ENCODE data around the gene KLHL29. TPM values are rescaled to one million over a fixed set of nuclear protein-coding genes. Genes with fewer than 3 reads are reported as not detected.

The KLHL29 gene
- total RNA-seq, 1 experiment from 2014 or later, result 16.7 TPM

DNA sequence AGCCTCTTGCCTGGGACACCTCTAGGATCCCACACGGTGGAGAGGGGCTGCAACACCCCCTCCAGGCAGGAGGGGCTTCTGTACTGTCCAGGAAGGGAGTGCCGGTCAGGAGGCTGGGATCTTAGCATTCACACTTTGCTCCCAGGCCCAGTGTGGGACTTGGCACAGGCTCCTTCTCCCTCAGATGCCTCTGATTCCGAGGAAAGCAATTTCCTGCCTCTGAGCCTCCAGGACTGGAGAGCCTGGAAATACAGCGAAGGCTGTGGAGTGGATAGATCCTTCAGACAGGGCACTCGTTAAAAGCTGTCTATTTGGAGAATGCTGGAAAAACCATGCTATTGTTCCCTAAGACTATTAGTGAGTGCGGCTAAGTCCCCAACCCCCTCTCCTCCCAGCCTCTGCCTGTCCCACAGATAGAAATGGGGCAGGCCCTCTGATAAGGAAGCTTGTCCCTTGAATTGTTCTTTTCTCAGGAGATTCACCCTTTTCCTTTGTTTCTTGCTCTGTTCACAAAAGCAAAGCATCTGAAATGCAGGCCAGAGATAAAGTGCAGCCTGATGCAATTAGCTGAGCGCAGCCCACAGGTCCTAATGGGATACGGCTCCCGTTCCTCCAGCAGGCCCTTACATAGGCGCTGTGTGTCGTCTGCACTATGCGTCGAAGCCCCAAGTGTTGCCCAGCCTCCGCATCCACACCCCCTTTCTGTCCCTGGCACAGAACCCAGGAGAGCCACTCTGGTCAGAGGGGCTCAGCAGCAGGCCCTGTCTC, 252.2 kb downstream of the KLHL29 start:
- no peak for DNase-seq (ENCODE audit: low read depth, low spot score)
- no peak overlapping the region for H3K4me2 ChIP-seq (ENCODE audit: low read length)
- CTCF ChIA-PET, result no interaction called here
- ATAC-seq, result no peak
- TF ChIP-seq, protein P1, sequence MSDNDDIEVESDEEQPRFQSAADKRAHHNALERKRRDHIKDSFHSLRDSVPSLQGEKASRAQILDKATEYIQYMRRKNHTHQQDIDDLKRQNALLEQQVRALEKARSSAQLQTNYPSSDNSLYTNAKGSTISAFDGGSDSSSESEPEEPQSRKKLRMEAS (IDR thresholded peaks at IDR 0.05), result no peak
- H3K4me1 ChIP-seq (ENCODE audit: control insufficient read depth in 1 of 2, insufficient read depth in 2 of 2, low read length in 2 of 2), result no peaks in the 10 kb centered on the region
- no peak overlapping the region for H3K27ac ChIP-seq (ENCODE audit: low read depth, low read length)
- intact Hi-C loops (cut with micrococcal nuclease), result no loop called here
- BruUV-seq (replicated peaks), result no TSS peak
- no peaks in the 10 kb centered on the region for H3K36me3 ChIP-seq (ENCODE audit: control insufficient read depth in 1 of 2, insufficient read depth in 2 of 2, low read length in 2 of 2)
- no peaks in the 10 kb centered on the region for H3K79me2 ChIP-seq (ENCODE audit: insufficient read depth, low read length)
- no peak overlapping the region for H3K4me3 ChIP-seq (replicated peaks in 1 of 2; ENCODE audit: low read depth in 1 of 2, low read length in 2 of 2)
- no peaks in the 10 kb centered on the region for H4K20me1 ChIP-seq (ENCODE audit: insufficient read depth)
- H3K9me2 ChIP-seq (ENCODE audit: insufficient read depth), result no peaks in the 10 kb centered on the region
- POLR2A ChIA-PET, result no interaction called here
- no peaks in the 10 kb centered on the region for H3K9me3 ChIP-seq (ENCODE audit: control insufficient read depth in 1 of 2, insufficient read depth in 1 of 2, low read depth in 1 of 2, low read length in 2 of 2)
- H2AFZ ChIP-seq (ENCODE audit: low read depth, low read length, poor library complexity, severe bottlenecking), result no peak overlapping the region
- no peaks in the 10 kb centered on the region for H3K27me3 ChIP-seq (ENCODE audit: insufficient read depth, low read length)
- RAD21 ChIA-PET (ENCODE audit: low non-redundant PET in 1 of 2, low total read pairs in 2 of 2, uncharacterized antibody in 2 of 2, unreplicated experiment in 2 of 2), result no interaction called here
- H3K9ac ChIP-seq (ENCODE audit: low read length), result no peak overlapping the region

DNA sequence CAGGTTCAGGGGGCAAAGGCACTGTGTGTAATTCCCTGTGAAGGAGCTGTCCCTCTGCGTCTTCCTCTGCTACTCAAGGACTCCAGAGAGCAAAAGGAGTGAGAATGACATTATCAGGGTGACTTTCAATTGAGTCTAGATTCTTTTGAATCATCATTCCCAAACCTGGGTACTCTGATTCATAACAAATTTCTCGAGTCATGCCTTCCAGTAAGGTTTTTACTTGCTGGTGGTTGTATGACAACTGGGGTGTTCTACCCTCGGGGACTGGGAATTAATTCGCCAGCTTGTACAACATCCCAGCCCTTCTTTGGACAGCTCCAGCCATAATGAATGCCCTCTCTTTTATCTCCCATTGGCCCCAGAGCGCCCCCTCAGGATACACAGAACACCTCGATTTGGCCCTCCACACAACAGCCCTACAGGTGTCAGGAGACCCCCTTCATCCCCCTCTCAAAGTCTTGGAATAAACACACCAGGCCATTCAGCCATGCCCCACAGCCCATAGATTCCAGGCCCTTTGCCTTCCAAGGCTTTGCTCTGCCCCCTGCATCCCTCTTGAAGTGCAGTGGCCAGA, 254.5 kb downstream of the KLHL29 start:
- CTCF ChIA-PET, result no interaction called here
- Histone ChIP-seq H3K79me2 (ENCODE audit: insufficient read depth, low read length) (no peaks in the 10 kb centered on the region), H4K20me1 (ENCODE audit: insufficient read depth) (no peaks in the 10 kb centered on the region), H3K4me2 (ENCODE audit: low read length) (no peak overlapping the region), H3K4me1 (ENCODE audit: control insufficient read depth in 1 of 2, insufficient read depth in 2 of 2, low read length in 2 of 2) (no peaks in the 10 kb centered on the region), H3K27ac (ENCODE audit: low read depth, low read length) (no peak overlapping the region), H3K9me2 (ENCODE audit: insufficient read depth) (no peaks in the 10 kb centered on the region), H3K9me3 (ENCODE audit: control insufficient read depth in 1 of 2, insufficient read depth in 1 of 2, low read depth in 1 of 2, low read length in 2 of 2) (no peaks in the 10 kb centered on the region), H3K9ac (ENCODE audit: low read length) (no peak overlapping the region), H3K4me3 (replicated peaks in 1 of 2; ENCODE audit: low read depth in 1 of 2, low read length in 2 of 2) (no peak overlapping the region), H3K36me3 (ENCODE audit: control insufficient read depth in 1 of 2, insufficient read depth in 2 of 2, low read length in 2 of 2) (no peaks in the 10 kb centered on the region), H3K27me3 (ENCODE audit: insufficient read depth, low read length) (no peaks in the 10 kb centered on the region), H2AFZ (ENCODE audit: low read depth, low read length, poor library complexity, severe bottlenecking) (no peak overlapping the region)
- POLR2A ChIA-PET, result no interaction called here
- no TSS peak for BruUV-seq (replicated peaks)
- DNase-seq (ENCODE audit: low read depth, low spot score) (no peak), ATAC-seq (no peak)
- 0 out of 6 replicates have a peak, but pooled peaks of 1 of the 3 experiments have one; percentile 9 for TF ChIP-seq CTCF (IDR thresholded peaks at IDR 0.05 in 2 of 3, conservative IDR thresholded peaks at IDR 0.05 in 1 of 3; ENCODE audit: borderline replicate concordance in 1 of 3, insufficient read depth in 1 of 3, low read depth in 2 of 3, low read length in 2 of 3)
- no peak for TF ChIP-seq POLR2A (IDR thresholded peaks at IDR 0.05; ENCODE audit: borderline replicate concordance, extremely low read depth, insufficient read depth, insufficient read length)
- intact Hi-C loops (cut with micrococcal nuclease), result no loop called here
- RAD21 ChIA-PET (ENCODE audit: low non-redundant PET in 1 of 2, low total read pairs in 2 of 2, uncharacterized antibody in 2 of 2, unreplicated experiment in 2 of 2), result no interaction called here
